ENCODE results near the gene GREM2. TPM values are rescaled to one million over a fixed set of nuclear protein-coding genes. Genes with fewer than 3 reads are reported as not detected.
A peak's percentile ranks its signal among the peaks of the same experiment; 100 is the strongest.

GREM2 gene
- total RNA-seq, 4 donors from 2014 or later, result 0.22 to 1.2 (median 0.35) TPM

GRCh38 chr1:240579511-240579910, 32.4 kb downstream of the GREM2 start:
- Histone ChIP-seq H3K4me3 (replicated peaks in 1 of 3) (no peak overlapping the region), H3K36me3 (no peaks in the 10 kb centered on the region), H3K27ac (no peak overlapping the region), H3K4me1 (no peaks in the 10 kb centered on the region), H3K9me3 (no peaks in the 10 kb centered on the region), H3K27me3 (no peaks in the 10 kb centered on the region)
- intact Hi-C loops (cut with DNase I), result no loop called here
- WGBS, 2 donors, result 86 to 88% methylated on average over 4 of the region's 4 CpGs
- DNase-seq, result no peak
- no peak for TF ChIP-seq POLR2A (IDR thresholded peaks at IDR 0.05)
- TF ChIP-seq, protein P1, sequence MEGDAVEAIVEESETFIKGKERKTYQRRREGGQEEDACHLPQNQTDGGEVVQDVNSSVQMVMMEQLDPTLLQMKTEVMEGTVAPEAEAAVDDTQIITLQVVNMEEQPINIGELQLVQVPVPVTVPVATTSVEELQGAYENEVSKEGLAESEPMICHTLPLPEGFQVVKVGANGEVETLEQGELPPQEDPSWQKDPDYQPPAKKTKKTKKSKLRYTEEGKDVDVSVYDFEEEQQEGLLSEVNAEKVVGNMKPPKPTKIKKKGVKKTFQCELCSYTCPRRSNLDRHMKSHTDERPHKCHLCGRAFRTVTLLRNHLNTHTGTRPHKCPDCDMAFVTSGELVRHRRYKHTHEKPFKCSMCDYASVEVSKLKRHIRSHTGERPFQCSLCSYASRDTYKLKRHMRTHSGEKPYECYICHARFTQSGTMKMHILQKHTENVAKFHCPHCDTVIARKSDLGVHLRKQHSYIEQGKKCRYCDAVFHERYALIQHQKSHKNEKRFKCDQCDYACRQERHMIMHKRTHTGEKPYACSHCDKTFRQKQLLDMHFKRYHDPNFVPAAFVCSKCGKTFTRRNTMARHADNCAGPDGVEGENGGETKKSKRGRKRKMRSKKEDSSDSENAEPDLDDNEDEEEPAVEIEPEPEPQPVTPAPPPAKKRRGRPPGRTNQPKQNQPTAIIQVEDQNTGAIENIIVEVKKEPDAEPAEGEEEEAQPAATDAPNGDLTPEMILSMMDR (IDR thresholded peaks at IDR 0.05), result no peak

DNA sequence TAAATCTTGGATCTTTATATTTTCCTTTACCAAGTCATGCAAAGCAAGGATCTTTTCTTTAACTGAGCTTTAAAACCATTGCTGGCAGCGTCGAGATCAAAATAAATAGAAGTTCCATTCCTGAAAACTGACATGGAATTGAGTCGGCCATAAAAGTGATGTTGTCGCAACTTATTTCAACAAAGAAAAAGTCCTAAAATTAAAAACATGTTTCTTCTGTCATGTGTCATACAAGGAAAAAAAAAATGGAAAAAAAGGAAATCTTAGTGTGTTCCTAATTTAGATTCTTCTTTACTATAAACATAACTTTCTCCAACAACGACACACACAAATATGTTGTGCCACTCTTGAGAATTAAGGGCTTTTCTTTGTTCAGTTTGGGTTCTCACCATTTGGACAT, 34.9 kb downstream of the GREM2 start:
- TF ChIP-seq, protein P1 (IDR thresholded peaks at IDR 0.05), result no peak
- TF ChIP-seq POLR2A (IDR thresholded peaks at IDR 0.05), result no peak
- no peak overlapping the region for H3K27ac ChIP-seq
- H3K27me3 ChIP-seq, result no peaks in the 10 kb centered on the region
- intact Hi-C loops (cut with DNase I), result no loop called here
- no peaks in the 10 kb centered on the region for H3K36me3 ChIP-seq
- 81 to 84% methylated on average over 5 of the region's 5 CpGs for WGBS, 2 donors
- no peaks in the 10 kb centered on the region for H3K9me3 ChIP-seq
- H3K4me1 ChIP-seq, result no peaks in the 10 kb centered on the region
- no peak for DNase-seq
- no peak overlapping the region for H3K4me3 ChIP-seq (replicated peaks in 1 of 3)

DNA sequence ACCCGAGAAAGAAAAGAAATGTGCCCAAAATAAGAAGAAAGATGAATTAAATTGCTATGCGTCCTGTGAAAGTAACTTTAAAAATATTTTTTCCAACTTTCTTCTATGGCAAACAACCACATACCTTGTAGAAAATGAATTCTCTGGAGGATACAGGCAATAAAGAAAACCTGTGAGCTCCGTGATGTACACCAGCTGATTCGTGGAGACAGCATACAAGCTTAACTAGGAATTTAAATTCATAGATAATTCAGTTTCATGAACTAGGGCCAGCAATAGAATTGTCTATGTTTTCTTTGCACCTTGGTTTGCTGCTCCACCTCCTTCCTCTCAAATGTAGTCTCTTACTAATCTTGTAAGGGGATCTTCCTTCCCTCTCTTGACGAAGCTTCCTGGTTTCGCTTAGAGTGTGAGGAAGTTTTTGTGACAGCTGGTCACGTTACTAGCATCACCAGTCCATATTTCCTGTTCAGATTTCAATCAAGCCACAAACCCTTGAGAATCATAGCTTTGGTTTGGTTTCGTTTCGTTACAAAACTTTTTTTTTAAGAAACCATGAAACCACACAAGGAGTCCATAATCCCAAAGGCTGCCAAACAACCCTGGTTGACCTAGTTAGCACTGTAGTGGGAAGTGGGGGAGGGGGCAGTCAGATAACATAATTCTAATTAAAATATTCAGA, 35.8 kb downstream of the GREM2 start:
- no peak overlapping the region for H3K4me3 ChIP-seq (replicated peaks in 1 of 3)
- no peaks in the 10 kb centered on the region for H3K4me1 ChIP-seq
- no peaks in the 10 kb centered on the region for H3K36me3 ChIP-seq
- 63 to 64% methylated on average over 9 of the region's 9 CpGs for WGBS, 2 donors
- H3K27me3 ChIP-seq, result no peaks in the 10 kb centered on the region
- H3K9me3 ChIP-seq, result no peaks in the 10 kb centered on the region
- DNase-seq, result peak; percentile 17 to 36
- H3K27ac ChIP-seq, result peak overlapping the region in 2 of 3 donors; percentile 20 to 21
- TF ChIP-seq, protein P1 (IDR thresholded peaks at IDR 0.05), result no peak
- TF ChIP-seq POLR2A (IDR thresholded peaks at IDR 0.05), result no peak
- intact Hi-C loops (cut with DNase I), result no loop called here

- no peak for DNase-seq
- TF ChIP-seq, protein P1 (IDR thresholded peaks at IDR 0.05), result no peak
- TF ChIP-seq POLR2A (IDR thresholded peaks at IDR 0.05), result no peak
Observed at GRCh38 chr1:240572328-240572727, 39.6 kb downstream of the GREM2 start.

GRCh38 chr1:240571782-240572181, 40.2 kb downstream of the GREM2 start:
- no peak for DNase-seq
- Histone ChIP-seq H3K36me3 (no peaks in the 10 kb centered on the region), H3K27me3 (no peaks in the 10 kb centered on the region), H3K9me3 (no peaks in the 10 kb centered on the region), H3K27ac (no peak overlapping the region), H3K4me1 (no peaks in the 10 kb centered on the region), H3K4me3 (replicated peaks in 1 of 3) (no peak overlapping the region)
- intact Hi-C loops (cut with DNase I), result no loop called here
- TF ChIP-seq, protein P1 (IDR thresholded peaks at IDR 0.05), result no peak
- TF ChIP-seq POLR2A (IDR thresholded peaks at IDR 0.05), result no peak
- WGBS, 2 donors, result 84 to 88% methylated on average over 5 of the region's 5 CpGs

More at GRCh38 chr1:240572328-240572727, 39.6 kb downstream of the GREM2 start:
- Histone ChIP-seq H3K9me3 (no peaks in the 10 kb centered on the region), H3K27ac (no peak overlapping the region), H3K4me1 (no peaks in the 10 kb centered on the region), H3K36me3 (no peaks in the 10 kb centered on the region), H3K27me3 (no peaks in the 10 kb centered on the region), H3K4me3 (replicated peaks in 1 of 3) (no peak overlapping the region)
- intact Hi-C loops (cut with DNase I), result no loop called here
- 67 to 76% methylated on average over 1 of the region's 1 CpG for WGBS, 2 donors
